LNCaP clone FGC (cell line): ENCODE results near the gene CRTC3.
A peak's percentile ranks its signal among the peaks of the same experiment; 100 is the strongest.

Experiments used
- DNase-seq: peaks from one replicate; pipeline ENCODE4 v3.0.0-alpha.2; 2011; ENCODE audit warnings: low read depth
- H3K4me3 ChIP-seq: 2 replicates; pipeline ENCODE4 v1.5.1; 2011; ENCODE audit warnings: mild to moderate bottlenecking, low read depth, low read length, control low read depth
- TF ChIP-seq, protein P1 (sequence below): IDR thresholded peaks from 2 replicates; pipeline ENCODE4 v1.5.1; 2012; ENCODE audit warnings: mild to moderate bottlenecking; ENCODE audit not compliant: control insufficient read depth, insufficient read depth; ENCODE audit errors: extremely low read depth

CRTC3 gene

DNA sequence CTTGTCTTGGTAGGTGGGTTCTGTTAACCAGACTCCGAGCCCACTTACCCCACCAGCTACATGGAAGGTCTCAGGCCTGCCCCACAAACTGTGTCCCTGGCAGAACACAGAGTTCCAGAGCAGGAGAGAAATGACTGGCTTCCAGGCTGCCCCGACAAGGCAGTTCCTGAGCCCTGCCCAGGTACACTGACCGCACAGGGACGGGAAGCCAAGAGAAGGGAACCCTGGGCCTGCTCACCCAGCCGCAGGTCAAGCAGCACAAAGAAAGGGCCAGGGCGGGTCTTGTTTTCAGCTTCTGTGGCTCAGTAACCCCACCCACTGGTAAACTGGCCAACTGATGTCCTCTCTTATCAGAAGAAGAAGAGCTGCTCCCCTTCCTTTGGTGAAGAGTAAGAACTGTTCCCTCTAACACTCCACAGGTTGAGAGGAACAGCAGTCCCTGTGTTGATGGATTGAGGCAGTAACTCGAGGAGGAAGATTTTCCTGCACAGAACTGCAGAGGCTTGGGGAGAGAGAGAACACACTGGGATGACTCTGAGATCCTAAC, 68.4 kb downstream of the CRTC3 start:
- TF ChIP-seq, protein P1, sequence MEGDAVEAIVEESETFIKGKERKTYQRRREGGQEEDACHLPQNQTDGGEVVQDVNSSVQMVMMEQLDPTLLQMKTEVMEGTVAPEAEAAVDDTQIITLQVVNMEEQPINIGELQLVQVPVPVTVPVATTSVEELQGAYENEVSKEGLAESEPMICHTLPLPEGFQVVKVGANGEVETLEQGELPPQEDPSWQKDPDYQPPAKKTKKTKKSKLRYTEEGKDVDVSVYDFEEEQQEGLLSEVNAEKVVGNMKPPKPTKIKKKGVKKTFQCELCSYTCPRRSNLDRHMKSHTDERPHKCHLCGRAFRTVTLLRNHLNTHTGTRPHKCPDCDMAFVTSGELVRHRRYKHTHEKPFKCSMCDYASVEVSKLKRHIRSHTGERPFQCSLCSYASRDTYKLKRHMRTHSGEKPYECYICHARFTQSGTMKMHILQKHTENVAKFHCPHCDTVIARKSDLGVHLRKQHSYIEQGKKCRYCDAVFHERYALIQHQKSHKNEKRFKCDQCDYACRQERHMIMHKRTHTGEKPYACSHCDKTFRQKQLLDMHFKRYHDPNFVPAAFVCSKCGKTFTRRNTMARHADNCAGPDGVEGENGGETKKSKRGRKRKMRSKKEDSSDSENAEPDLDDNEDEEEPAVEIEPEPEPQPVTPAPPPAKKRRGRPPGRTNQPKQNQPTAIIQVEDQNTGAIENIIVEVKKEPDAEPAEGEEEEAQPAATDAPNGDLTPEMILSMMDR, result no peak
- no peak overlapping the region for H3K4me3 ChIP-seq
- DNase-seq, result no peak

DNA sequence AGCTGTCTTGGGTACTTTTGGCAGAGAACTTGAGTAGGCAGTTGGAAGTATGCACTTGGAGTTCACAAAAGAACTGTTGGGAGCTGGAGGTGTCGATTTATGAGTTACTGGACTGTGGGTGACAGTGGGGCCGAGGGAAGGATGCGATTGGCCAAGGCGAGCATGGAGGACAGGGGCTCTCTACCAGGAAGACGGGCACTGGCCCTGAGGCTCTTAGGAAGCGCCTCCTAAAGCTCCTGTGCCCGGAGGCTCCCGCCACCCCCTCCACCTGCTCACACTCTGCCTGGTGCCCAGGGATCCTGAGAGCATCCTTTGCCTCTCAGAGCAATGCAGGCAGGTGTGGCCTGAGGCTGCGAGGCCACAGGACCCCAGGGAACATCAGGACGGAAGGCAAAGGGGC, 69.0 kb downstream of the CRTC3 start:
- TF ChIP-seq, protein P1, result no peak
- H3K4me3 ChIP-seq, result no peak overlapping the region
- no peak for DNase-seq

DNA sequence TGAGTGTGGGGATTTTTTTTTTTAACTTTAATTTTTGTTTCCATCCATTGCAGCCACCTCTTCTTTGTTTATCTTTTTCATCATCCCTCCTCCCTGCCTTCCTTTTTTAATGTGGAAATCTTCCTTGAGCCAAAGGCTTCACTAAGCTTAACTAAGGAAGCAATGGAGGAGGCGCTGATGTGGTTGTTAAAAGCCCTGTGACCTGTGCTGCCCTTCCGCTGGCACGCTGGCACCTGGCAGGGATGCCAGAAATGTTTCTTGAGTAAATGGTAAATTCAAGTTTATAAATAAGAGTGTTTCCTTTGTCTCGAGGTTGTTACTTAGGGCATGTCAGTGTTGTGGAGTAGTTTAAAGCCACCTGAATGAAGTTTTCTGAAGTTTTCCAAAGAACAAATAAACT, 69.4 kb downstream of the CRTC3 start:
- peak; percentile 52 for DNase-seq
- TF ChIP-seq, protein P1, result no peak
- no peak overlapping the region for H3K4me3 ChIP-seq

- no peak overlapping the region for H3K4me3 ChIP-seq
- TF ChIP-seq, protein P1, result no peak
- DNase-seq, result no peak
Measured at GRCh38 chr15:90599644-90600043, 69.9 kb downstream of the CRTC3 start.

GRCh38 chr15:90600954-90601353, 71.2 kb downstream of the CRTC3 start:
- H3K4me3 ChIP-seq, result no peak overlapping the region
- no peak for DNase-seq
- TF ChIP-seq, protein P1, result no peak

- TF ChIP-seq, protein P1, result peak; percentile 30; the same call in 1 of the 2 replicates
- DNase-seq, result no peak
- H3K4me3 ChIP-seq, result no peak overlapping the region
Measured at GRCh38 chr15:90603893-90604292, 74.2 kb downstream of the CRTC3 start.

DNA sequence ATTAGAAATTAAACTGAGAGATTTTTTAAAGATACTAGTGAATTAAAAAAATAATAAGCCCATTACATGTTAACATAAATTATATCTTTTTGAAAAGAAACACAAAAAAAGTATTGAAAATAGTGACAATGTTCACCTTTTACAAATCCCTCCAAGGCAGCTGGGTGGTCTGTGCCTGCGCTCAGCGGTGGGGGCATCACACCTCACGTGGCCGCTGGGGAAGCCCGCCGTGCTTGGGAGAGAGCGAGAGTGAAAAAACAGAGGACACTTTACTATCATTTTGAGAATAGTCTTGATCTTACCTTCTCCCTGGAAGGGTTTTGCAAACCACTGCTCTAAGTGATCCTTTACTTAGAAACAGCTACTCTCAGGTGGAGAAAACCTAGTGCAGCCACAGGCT, 76.9 kb downstream of the CRTC3 start:
- DNase-seq, result no peak
- no peak overlapping the region for H3K4me3 ChIP-seq
- TF ChIP-seq, protein P1, result no peak
